OCI-LY7 (cell line): ENCODE data around the gene TFCP2L1.

Source experiments
- CTCF ChIP-seq: fragments of 200-600 bp; sonication (generic); conservative IDR thresholded peaks from 2 replicates; pipeline ENCODE4 v1.5.1; 2014; ENCODE audit warnings: mild to moderate bottlenecking, antibody characterized with exemption, low read length, moderate library complexity, mixed read lengths
- EZH2phosphoT487 ChIP-seq: fragments of 200-600 bp; sonication (generic); IDR thresholded peaks from 2 replicates; pipeline ENCODE4 v1.6.1; 2018; ENCODE audit warnings: low read depth, borderline replicate concordance, mild to moderate bottlenecking, mixed run types, antibody characterized with exemption, low read length, moderate library complexity, mixed read lengths

GRCh38 chr2:121241466-121241865, 43.5 kb downstream of the TFCP2L1 start:
- TF ChIP-seq CTCF (no peak), EZH2phosphoT487 (no peak)
